ENCODE data around the gene TFEB.

DNA sequence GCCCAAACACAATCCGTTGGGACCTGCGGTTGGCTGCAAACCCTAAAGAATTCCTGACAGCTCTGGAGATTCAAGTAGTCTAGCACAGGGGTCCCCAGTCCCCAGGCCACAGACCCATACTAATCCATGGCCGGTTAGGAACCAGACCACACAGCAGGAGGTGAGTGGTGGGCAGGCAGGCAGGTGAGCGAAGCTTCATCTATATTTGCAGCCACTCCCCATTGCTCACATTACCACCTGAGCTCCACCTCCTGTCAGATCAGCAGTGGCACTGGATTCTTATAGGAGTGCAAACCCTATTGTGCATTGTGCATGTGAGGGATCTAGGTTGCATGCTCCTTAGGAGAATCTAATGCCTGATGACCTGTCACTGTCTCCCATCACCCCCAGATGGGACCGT is 16.6 kb downstream of the TFEB start:
- no peak for TF ChIP-seq POLR2AphosphoS5 (IDR thresholded peaks at IDR 0.05; ENCODE audit: insufficient read depth in 1 of 2, low read depth in 1 of 2)
- TF ChIP-seq, protein P1, sequence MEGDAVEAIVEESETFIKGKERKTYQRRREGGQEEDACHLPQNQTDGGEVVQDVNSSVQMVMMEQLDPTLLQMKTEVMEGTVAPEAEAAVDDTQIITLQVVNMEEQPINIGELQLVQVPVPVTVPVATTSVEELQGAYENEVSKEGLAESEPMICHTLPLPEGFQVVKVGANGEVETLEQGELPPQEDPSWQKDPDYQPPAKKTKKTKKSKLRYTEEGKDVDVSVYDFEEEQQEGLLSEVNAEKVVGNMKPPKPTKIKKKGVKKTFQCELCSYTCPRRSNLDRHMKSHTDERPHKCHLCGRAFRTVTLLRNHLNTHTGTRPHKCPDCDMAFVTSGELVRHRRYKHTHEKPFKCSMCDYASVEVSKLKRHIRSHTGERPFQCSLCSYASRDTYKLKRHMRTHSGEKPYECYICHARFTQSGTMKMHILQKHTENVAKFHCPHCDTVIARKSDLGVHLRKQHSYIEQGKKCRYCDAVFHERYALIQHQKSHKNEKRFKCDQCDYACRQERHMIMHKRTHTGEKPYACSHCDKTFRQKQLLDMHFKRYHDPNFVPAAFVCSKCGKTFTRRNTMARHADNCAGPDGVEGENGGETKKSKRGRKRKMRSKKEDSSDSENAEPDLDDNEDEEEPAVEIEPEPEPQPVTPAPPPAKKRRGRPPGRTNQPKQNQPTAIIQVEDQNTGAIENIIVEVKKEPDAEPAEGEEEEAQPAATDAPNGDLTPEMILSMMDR (IDR thresholded peaks at IDR 0.05), result no peak
- no peak for TF ChIP-seq POLR2A (IDR thresholded peaks at IDR 0.05)
